Measurements from ENCODE around the gene CDC42BPG. TPM values are rescaled to one million over a fixed set of nuclear protein-coding genes. Genes with fewer than 3 reads are reported as not detected.

The CDC42BPG gene
- total and polyA plus RNA-seq, 10 of the 15 experiments (the other 5 are each of a cell fraction or from before 2014, with no cell fraction given), result 0.02 to 1.3 (median 0.09) TPM; not detected in 1

DNA sequence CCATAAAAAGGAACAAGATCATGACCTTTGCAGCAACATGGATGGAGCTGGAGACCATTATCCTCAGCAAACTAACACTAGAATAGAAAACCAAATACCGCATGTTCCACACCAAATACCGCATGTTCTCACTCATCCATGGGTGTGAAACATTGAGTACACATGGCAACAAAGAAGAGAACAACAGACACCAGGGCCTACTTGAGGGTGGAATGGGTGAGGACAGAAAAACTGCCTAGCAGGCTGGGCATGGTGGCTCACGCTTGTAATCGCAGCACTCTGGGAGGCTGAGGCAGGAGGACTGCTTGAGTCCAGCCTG is 21.7 kb upstream of the CDC42BPG start (continued):
- TF ChIP-seq, protein P1, sequence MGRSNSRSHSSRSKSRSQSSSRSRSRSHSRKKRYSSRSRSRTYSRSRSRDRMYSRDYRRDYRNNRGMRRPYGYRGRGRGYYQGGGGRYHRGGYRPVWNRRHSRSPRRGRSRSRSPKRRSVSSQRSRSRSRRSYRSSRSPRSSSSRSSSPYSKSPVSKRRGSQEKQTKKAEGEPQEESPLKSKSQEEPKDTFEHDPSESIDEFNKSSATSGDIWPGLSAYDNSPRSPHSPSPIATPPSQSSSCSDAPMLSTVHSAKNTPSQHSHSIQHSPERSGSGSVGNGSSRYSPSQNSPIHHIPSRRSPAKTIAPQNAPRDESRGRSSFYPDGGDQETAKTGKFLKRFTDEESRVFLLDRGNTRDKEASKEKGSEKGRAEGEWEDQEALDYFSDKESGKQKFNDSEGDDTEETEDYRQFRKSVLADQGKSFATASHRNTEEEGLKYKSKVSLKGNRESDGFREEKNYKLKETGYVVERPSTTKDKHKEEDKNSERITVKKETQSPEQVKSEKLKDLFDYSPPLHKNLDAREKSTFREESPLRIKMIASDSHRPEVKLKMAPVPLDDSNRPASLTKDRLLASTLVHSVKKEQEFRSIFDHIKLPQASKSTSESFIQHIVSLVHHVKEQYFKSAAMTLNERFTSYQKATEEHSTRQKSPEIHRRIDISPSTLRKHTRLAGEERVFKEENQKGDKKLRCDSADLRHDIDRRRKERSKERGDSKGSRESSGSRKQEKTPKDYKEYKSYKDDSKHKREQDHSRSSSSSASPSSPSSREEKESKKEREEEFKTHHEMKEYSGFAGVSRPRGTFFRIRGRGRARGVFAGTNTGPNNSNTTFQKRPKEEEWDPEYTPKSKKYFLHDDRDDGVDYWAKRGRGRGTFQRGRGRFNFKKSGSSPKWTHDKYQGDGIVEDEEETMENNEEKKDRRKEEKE (IDR thresholded peaks at IDR 0.05), result no peak

DNA sequence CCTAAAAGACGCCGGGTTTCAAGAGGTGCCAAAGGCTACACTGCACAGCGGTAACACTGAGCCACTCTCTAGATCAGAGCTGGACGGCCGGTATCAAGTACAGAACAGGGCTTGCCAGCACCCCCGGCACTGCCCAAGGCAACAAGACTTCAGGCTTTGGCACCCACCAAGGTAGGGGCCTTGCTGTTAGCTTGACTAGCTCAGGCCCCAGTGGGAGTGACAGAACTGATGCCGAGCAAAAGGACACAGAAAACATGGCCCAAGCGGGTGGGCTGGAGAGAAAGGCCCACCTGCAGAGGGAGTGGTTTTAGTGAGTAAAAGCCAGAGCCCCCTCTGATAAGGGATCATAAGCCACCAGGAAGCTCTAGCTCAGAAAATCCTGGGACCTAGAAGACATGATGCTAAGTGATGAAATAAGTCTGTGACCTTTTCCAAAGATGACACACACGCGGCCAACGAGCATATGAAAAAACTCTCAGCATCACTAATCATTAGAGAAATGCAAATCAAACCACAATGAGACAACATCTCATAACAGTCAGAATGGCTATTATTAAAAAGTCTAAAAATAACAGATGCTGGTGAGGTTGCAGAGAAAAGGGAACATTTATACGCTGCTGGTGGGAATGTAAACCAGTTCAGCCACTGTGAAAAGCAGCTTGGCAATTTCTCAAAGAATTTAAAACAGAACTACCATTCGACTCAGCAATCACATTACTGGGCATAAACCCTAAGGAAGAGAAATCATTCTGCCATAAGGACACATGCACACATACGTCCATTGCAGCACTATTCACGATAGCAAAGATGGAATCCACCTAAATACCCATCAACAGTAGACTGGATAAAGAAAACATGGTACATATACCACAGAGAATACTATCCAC is 21.1 kb upstream of the CDC42BPG start:
- WGBS (ENCODE audit: insufficient coverage, insufficient replicate concordance, low lambda C conversion rate, missing lambda C conversion rate), result 0% methylated on average over 15 of the region's 15 CpGs
- ChIA-PET POLR2A (interaction anchor here (0.6 to 24.3 kb wide), 7 partner anchors 9 to 197 kb away, joined by 3 to 620 read pairs (median 4); partner anchors contain the start of genes ATG2A, CDC42BPG, EHD1 and PPP2R5B), CTCF (interaction anchor here (0.6 to 28.8 kb wide), 6 partner anchors 15 to 416 kb away, joined by 3 to 1208 read pairs (median 4); partner anchors contain the start of genes CDC42BPG, EHD1, RASGRP2 and ZNHIT2), RAD21 (ENCODE audit: unreplicated experiment) (interaction anchor here (0.7 to 15.8 kb wide), 5 partner anchors 12 to 59 kb away, joined by 3 to 316 read pairs (median 7); partner anchors contain the start of genes CDC42BPG, EHD1 and PPP2R5B), SMC1A (ENCODE audit: uncharacterized antibody, unreplicated experiment) (interaction anchor here (0.8 to 15.0 kb wide), 5 partner anchors 12 to 131 kb away, joined by 3 to 306 read pairs (median 3); partner anchors contain the start of genes BATF2 and EHD1)
- FAIRE-seq (peak; percentile 82), DNase-seq (ENCODE audit: low read depth, low spot score) (no peak), ATAC-seq (peak; percentile 49)
- Histone ChIP-seq H3K4me2 (ENCODE audit: control insufficient read depth, insufficient read depth) (peak overlapping the region; percentile 100), H3K9ac (ENCODE audit: control insufficient read depth, insufficient read depth, low read length) (peak overlapping the region; percentile 81), H2AFZ (ENCODE audit: control insufficient read depth, low read depth, low read length) (no peak overlapping the region), H3K4me1 (ENCODE audit: control insufficient read depth, insufficient read depth, low read length) (peaks cover 91% of the 10 kb centered on the region), H4K20me1 (ENCODE audit: control insufficient read depth, insufficient read depth) (peaks cover 3% of the 10 kb centered on the region; the same call in 1 of the 2 replicates), H3K27ac (ENCODE audit: control insufficient read depth, insufficient read depth) (peak overlapping the region; percentile 99), H3K4me3 (peak overlapping the region; percentile 45), H3K27me3 (replicated peaks in 1 of 2; ENCODE audit: control insufficient read depth in 2 of 2, insufficient read depth in 2 of 2, low read length in 1 of 2) (no peaks in the 10 kb centered on the region), H3K36me3 (ENCODE audit: control insufficient read depth in 2 of 2, insufficient read depth in 2 of 2, low read length in 1 of 2) (peaks cover 22 to 29% of the 10 kb centered on the region in 2 experiments; a peak in 3 of 4 replicates), H3K79me2 (ENCODE audit: control insufficient read depth, insufficient read depth, low read length) (peaks cover 90% of the 10 kb centered on the region), H3K9me3 (replicated peaks; ENCODE audit: control insufficient read depth, insufficient read depth, low read length) (no peaks in the 10 kb centered on the region)
- intact Hi-C loops (cut with micrococcal nuclease; ENCODE audit: unreplicated experiment), result loop anchor here (2.0 kb wide), 1 partner anchor 15 kb away; no protein-coding TSS in a partner anchor
- in situ Hi-C loops (cut with MboI), result loop anchor here (10.0 kb wide), 1 partner anchor 559 kb away; the partner anchor contains the start of gene NEAT1
- TSS peak; percentile 86 for BruUV-seq (replicated peaks)
- TF ChIP-seq, protein P2, sequence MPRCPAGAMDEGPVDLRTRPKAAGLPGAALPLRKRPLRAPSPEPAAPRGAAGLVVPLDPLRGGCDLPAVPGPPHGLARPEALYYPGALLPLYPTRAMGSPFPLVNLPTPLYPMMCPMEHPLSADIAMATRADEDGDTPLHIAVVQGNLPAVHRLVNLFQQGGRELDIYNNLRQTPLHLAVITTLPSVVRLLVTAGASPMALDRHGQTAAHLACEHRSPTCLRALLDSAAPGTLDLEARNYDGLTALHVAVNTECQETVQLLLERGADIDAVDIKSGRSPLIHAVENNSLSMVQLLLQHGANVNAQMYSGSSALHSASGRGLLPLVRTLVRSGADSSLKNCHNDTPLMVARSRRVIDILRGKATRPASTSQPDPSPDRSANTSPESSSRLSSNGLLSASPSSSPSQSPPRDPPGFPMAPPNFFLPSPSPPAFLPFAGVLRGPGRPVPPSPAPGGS (IDR thresholded peaks at IDR 0.05; ENCODE audit: borderline replicate concordance, insufficient read depth, low read depth, low read length, poor library complexity, severe bottlenecking), result peak; percentile 85
- TF ChIP-seq MYB (IDR thresholded peaks at IDR 0.05; ENCODE audit: borderline replicate concordance, low read depth, low read length) (0 out of 2 replicates have a peak, but pooled peaks have one; percentile 57), SP1 (IDR thresholded peaks at IDR 0.05; ENCODE audit: low read depth, low read length) (peak; percentile 47), SREBF1 (IDR thresholded peaks at IDR 0.05; ENCODE audit: low read length) (no peak), MEF2A (IDR thresholded peaks at IDR 0.05; ENCODE audit: insufficient read depth, low read depth, low read length) (peak; percentile 98), NR2F1 (conservative IDR thresholded peaks at IDR 0.05) (peak; percentile 70), CBFB (IDR thresholded peaks at IDR 0.05; ENCODE audit: low read depth) (peak; percentile 78), IKZF1 (conservative IDR thresholded peaks at IDR 0.05) (peak; percentile 83; the same call in 1 of the 2 replicates), JUND (IDR thresholded peaks at IDR 0.05; ENCODE audit: low read depth, low read length) (0 out of 2 replicates have a peak, but pooled peaks have one; percentile 10), FOS (IDR thresholded peaks at IDR 0.05; ENCODE audit: borderline replicate concordance, extremely low read depth, insufficient read length) (no peak), ZNF384 (IDR thresholded peaks at IDR 0.05; ENCODE audit: borderline replicate concordance, low read depth, low read length) (peak; percentile 66; the same call in 1 of the 2 replicates), SMARCA5 (IDR thresholded peaks at IDR 0.05) (peak; percentile 30; the same call in 1 of the 2 replicates), POLR2AphosphoS5 (IDR thresholded peaks at IDR 0.05; ENCODE audit: low read length) (peak; percentile 58), POLR2A (IDR thresholded peaks at IDR 0.05; ENCODE audit: low read depth, low read length) (peak; percentile 55; the same call in 1 of the 2 replicates)
- TF ChIP-seq, protein P3, sequence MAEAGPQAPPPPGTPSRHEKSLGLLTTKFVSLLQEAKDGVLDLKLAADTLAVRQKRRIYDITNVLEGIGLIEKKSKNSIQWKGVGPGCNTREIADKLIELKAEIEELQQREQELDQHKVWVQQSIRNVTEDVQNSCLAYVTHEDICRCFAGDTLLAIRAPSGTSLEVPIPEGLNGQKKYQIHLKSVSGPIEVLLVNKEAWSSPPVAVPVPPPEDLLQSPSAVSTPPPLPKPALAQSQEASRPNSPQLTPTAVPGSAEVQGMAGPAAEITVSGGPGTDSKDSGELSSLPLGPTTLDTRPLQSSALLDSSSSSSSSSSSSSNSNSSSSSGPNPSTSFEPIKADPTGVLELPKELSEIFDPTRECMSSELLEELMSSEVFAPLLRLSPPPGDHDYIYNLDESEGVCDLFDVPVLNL (IDR thresholded peaks at IDR 0.05; ENCODE audit: low read depth, low read length), result no peak
